C4-2B (cell line): ENCODE results near the gene PRUNE1.

Experiments used
- H3K27ac ChIP-seq: fragments of 450-650 bp; 2 replicates; pipeline ENCODE4 v1.5.1; 2017
- CTCF ChIP-seq: fragments of 450-650 bp; conservative IDR thresholded peaks from 2 replicates; pipeline ENCODE4 v1.5.1; 2017; ENCODE audit warnings: mild to moderate bottlenecking
- ZFX ChIP-seq: fragments of 450-650 bp; IDR thresholded peaks from 2 replicates; pipeline ENCODE4 v1.6.1; 2017

PRUNE1 gene

GRCh38 chr1:151024540-151025146 is 16.4 kb downstream of the PRUNE1 start:
- no peak overlapping the region for H3K27ac ChIP-seq
- TF ChIP-seq CTCF (peak; percentile 77), ZFX (no peak)

- TF ChIP-seq ZFX (no peak), CTCF (no peak)
- no peak overlapping the region for H3K27ac ChIP-seq
These were observed 18.2 kb downstream of the PRUNE1 start for GRCh38 chr1:151026460-151026859.

- TF ChIP-seq ZFX (no peak), CTCF (no peak)
- H3K27ac ChIP-seq: no peak overlapping the region
These were observed 23.9 kb downstream of the PRUNE1 start for GRCh38 chr1:151032164-151032563.

- H3K27ac ChIP-seq: no peak overlapping the region
- no peak for TF ChIP-seq ZFX
- TF ChIP-seq CTCF: no peak
These were observed 26.9 kb downstream of the PRUNE1 start for GRCh38 chr1:151035167-151035566.

GRCh38 chr1:151036356-151036755 is 28.1 kb downstream of the PRUNE1 start, which contains the start of gene BNIPL:
Gene BNIPL, plus strand, starts transcription at chr1:151036586. Its CDS starts 140 bp downstream, at chr1:151036726.
- TF ChIP-seq CTCF (no peak), ZFX (no peak)
- H3K27ac ChIP-seq: no peak within 1 kb of the TSS

GRCh38 chr1:151037032-151037431 is 28.8 kb downstream of the PRUNE1 start:
- TF ChIP-seq ZFX (no peak), CTCF (no peak)

GRCh38 chr1:151039521-151039920 is 31.3 kb downstream of the PRUNE1 start:
- no peak overlapping the region for H3K27ac ChIP-seq
- no peak for TF ChIP-seq ZFX
- TF ChIP-seq CTCF: no peak

More at GRCh38 chr1:151037032-151037431, 28.8 kb downstream of the PRUNE1 start:
- H3K27ac ChIP-seq: no peak overlapping the region
